Osteoblast (primary cell): Measurements from ENCODE around the gene PHLDB3. TPM values are rescaled to one million over a fixed set of nuclear protein-coding genes. Genes with fewer than 3 reads are reported as not detected.

ENCODE experiments used
- DNase-seq: peaks from one replicate; pipeline ENCODE4 v3.0.0; 2011; ENCODE audit warnings: low spot score, mixed read lengths; ENCODE audit not compliant: insufficient read length; ENCODE audit errors: missing footprints
- H2AFZ ChIP-seq: 2 replicates; pipeline ENCODE4 v1.6.0; 2011; ENCODE audit warnings: mild to moderate bottlenecking, low read length
- H3K27ac ChIP-seq: 2 replicates; pipeline ENCODE4 v1.5.1; 2011; ENCODE audit warnings: mild to moderate bottlenecking, low read depth, low read length, moderate library complexity
- H3K27me3 ChIP-seq: 2 replicates; pipeline ENCODE4 v1.6.0; 2012; ENCODE audit warnings: mild to moderate bottlenecking, control low read depth, inconsistent platforms, low read length, moderate library complexity; ENCODE audit not compliant: insufficient read depth
- H3K36me3 ChIP-seq: 2 replicates; pipeline ENCODE4 v1.5.1; 2011; ENCODE audit warnings: mild to moderate bottlenecking, low read length, control low read depth, moderate library complexity; ENCODE audit not compliant: insufficient read depth
- H3K4me1 ChIP-seq: 2 replicates; pipeline ENCODE4 v1.5.1; 2011; ENCODE audit warnings: mild to moderate bottlenecking, low read length, control low read depth, moderate library complexity; ENCODE audit not compliant: insufficient read depth
- H3K4me2 ChIP-seq: 2 replicates; pipeline ENCODE4 v1.6.0; 2011; ENCODE audit warnings: mild to moderate bottlenecking, low read length; ENCODE audit not compliant: insufficient read depth
- H3K4me3 ChIP-seq: fragments of 200-600 bp; sonication (generic); 3 replicates; pipeline ENCODE4 v1.5.1; 2012; ENCODE audit warnings: mild to moderate bottlenecking, low read length, inconsistent platforms; ENCODE audit not compliant: insufficient read depth
- H3K79me2 ChIP-seq: 2 replicates; pipeline ENCODE4 v1.6.0; 2012; ENCODE audit warnings: mild to moderate bottlenecking, low read length, control low read depth, inconsistent platforms; ENCODE audit not compliant: insufficient read depth
- H3K9me3 ChIP-seq: 2 replicates; pipeline ENCODE4 v1.5.1; 2011; ENCODE audit warnings: low read depth, low read length, control low read depth
- H4K20me1 ChIP-seq: 2 replicates; pipeline ENCODE4 v1.6.0; 2012; ENCODE audit warnings: mild to moderate bottlenecking, low read length, control low read depth; ENCODE audit not compliant: insufficient read depth
- total RNA-seq: library from RNA; depleted of rRNA; stranded (reverse); fragments of >200 nt; gene quantifications from 2 replicates; pipeline ENCODE4 v1.2.3, GENCODE V29; 2012
- TF ChIP-seq, protein P1 (sequence below): IDR thresholded peaks from 2 replicates; pipeline ENCODE4 v1.5.1; 2011; ENCODE audit warnings: mild to moderate bottlenecking, low read depth, low read length, moderate library complexity; ENCODE audit errors: extremely low read depth

PHLDB3 gene
- total RNA-seq, 1 donor: 10.9 TPM

DNA sequence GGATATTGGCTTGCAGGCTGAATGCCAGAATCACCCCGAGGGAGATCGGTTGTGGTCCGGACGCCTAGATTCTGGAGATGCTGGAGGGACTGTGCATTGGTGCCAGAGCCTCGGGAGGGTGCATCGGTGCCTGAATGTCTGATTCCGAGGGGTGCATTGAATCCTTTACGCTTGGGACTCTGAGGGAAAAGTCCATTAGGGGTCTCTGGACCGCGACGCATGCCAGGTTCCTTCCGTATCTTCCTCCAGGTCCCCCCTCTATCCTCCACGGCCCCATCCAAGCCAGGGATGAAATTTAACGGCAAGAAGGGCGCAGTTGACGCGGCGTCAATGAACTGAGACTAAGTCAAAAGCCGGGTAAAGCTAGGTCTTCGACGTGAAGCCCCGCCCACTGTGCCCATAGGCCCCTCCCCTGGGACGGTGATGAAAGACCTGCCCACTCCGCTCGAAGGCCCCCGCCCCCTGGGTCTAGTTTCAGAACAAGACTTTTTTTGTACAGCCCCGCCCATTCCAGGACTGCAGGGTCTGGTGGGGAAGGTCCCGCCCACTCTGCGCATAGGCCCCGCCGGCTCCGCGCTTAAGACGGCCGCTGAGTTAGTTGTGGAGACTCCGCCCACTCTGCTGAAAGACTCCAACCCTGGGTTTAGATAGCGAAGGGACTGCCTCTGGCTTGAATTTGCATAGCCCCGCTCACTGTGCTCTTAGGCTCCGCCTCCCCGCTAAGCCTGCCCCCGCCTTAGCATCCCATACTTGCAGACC, 29.2 kb upstream of the PHLDB3 start:
- H2AFZ ChIP-seq: peak overlapping the region; percentile 81
- peak overlapping the region; percentile 36 for H3K27ac ChIP-seq
- peak overlapping the region; percentile 81 for H3K4me2 ChIP-seq
- H3K79me2 ChIP-seq: no peaks in the 10 kb centered on the region
- peak overlapping the region; percentile 76 for H3K4me3 ChIP-seq
- TF ChIP-seq, protein P1, sequence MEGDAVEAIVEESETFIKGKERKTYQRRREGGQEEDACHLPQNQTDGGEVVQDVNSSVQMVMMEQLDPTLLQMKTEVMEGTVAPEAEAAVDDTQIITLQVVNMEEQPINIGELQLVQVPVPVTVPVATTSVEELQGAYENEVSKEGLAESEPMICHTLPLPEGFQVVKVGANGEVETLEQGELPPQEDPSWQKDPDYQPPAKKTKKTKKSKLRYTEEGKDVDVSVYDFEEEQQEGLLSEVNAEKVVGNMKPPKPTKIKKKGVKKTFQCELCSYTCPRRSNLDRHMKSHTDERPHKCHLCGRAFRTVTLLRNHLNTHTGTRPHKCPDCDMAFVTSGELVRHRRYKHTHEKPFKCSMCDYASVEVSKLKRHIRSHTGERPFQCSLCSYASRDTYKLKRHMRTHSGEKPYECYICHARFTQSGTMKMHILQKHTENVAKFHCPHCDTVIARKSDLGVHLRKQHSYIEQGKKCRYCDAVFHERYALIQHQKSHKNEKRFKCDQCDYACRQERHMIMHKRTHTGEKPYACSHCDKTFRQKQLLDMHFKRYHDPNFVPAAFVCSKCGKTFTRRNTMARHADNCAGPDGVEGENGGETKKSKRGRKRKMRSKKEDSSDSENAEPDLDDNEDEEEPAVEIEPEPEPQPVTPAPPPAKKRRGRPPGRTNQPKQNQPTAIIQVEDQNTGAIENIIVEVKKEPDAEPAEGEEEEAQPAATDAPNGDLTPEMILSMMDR: no peak
- no peaks in the 10 kb centered on the region for H3K27me3 ChIP-seq
- DNase-seq: peak; percentile 100
- no peaks in the 10 kb centered on the region for H3K9me3 ChIP-seq
- peaks cover 20% of the 10 kb centered on the region for H3K4me1 ChIP-seq
- peaks cover 6% of the 10 kb centered on the region for H4K20me1 ChIP-seq
- H3K36me3 ChIP-seq: peaks cover 15% of the 10 kb centered on the region

DNA sequence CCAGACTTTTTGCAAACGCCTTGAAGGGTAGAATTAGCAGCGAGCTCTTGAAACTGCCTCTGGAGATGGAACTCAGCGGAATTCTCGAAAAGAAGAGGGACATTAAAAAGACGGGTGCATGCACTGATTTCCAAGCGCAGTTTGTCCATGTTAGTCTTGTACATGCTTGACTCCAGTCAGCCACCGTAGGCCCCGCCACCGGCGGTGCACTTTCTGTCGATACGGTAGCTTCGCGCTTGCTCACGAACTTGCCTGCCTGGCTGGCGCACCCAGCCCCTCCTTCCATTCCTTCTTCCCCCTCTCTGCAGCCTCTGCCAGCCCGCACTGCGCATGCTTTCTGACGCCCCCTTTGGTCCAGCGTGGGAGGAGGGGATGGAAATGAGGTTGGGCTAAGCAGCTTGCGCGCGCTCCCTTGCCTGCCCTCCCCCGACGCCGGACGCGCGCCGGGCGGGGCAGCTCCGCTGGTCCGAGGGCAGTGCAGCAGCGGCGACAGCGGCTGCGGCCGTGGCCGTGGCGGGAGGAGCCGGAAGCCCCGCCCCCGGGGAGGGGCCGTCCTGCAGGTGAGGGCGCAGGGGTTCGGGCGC, 28.5 kb upstream of the PHLDB3 start, which contains the start of gene ZNF575:
TSS of gene ZNF575 (plus strand) at position 227 of the 584 bp plus-strand sequence. CDS start 1,235 bp downstream, outside the sequence.
- H4K20me1 ChIP-seq: peaks cover 6% of the 10 kb centered on the region
- peaks cover 9% of the 10 kb centered on the region for H3K36me3 ChIP-seq
- H3K4me3 ChIP-seq: peak within 1 kb of the TSS; percentile 76
- peak within 1 kb of the TSS; percentile 81 for H3K4me2 ChIP-seq
- peak within 1 kb of the TSS; percentile 36 for H3K27ac ChIP-seq
- H3K27me3 ChIP-seq: no peaks in the 10 kb centered on the region
- DNase-seq: peak; percentile 98
- H3K4me1 ChIP-seq: peaks cover 20% of the 10 kb centered on the region
- H3K9me3 ChIP-seq: no peaks in the 10 kb centered on the region
- H3K79me2 ChIP-seq: no peaks in the 10 kb centered on the region
- peak within 1 kb of the TSS; percentile 95 for H2AFZ ChIP-seq
- TF ChIP-seq, protein P1: no peak

DNA sequence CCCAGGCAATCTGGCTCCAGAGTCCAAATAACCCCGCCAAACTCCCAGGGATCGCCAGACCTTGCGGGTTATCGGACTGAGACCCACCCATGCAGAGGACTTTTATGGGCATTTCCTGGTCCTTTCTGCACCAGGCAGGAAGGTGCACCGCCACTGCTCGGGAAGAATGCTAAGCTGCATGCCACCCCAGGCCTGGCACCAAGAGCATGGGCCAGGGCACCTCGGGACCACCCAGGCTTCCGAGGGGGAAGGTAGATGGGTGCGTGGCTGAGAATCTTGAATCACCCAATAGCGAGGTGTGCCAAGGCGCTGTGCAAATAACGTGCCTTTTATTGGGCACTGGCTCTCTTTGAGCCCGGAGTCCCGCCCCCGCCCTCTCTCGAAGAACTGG, 28.0 kb upstream of the PHLDB3 start:
- no peaks in the 10 kb centered on the region for H3K79me2 ChIP-seq
- TF ChIP-seq, protein P1: no peak
- H3K4me3 ChIP-seq: peak overlapping the region; percentile 76
- H3K9me3 ChIP-seq: no peaks in the 10 kb centered on the region
- H3K27ac ChIP-seq: peak overlapping the region; percentile 36
- no peaks in the 10 kb centered on the region for H3K27me3 ChIP-seq
- H3K36me3 ChIP-seq: peaks cover 4% of the 10 kb centered on the region
- peaks cover 6% of the 10 kb centered on the region for H4K20me1 ChIP-seq
- peak overlapping the region; percentile 81 for H3K4me2 ChIP-seq
- peaks cover 25% of the 10 kb centered on the region for H3K4me1 ChIP-seq
- DNase-seq: peak; percentile 91
- peak overlapping the region; percentile 95 for H2AFZ ChIP-seq
